HG02642 (cell line): Measurements from ENCODE around the gene TPM2.

Source experiments
- ATAC-seq: cut with Tn5 transposase; IDR thresholded peaks from one replicate; pipeline ENCODE4 v1.9.1; 2021; ENCODE audit warnings: mild to moderate bottlenecking; ENCODE audit not compliant: unreplicated experiment, poor library complexity

TPM2 gene

GRCh38 chr9:35718721-35719511 lies 29.2 kb upstream of the TPM2 start:
- no peak for ATAC-seq

- no peak for ATAC-seq
These were observed 27.6 kb upstream of the TPM2 start for GRCh38 chr9:35717132-35717870.

- ATAC-seq: no peak
These were observed 26.5 kb upstream of the TPM2 start for GRCh38 chr9:35716230-35716629.

- ATAC-seq: no peak
These were observed 25.0 kb upstream of the TPM2 start for GRCh38 chr9:35714579-35715252.

- ATAC-seq: no peak
These were observed 24.4 kb upstream of the TPM2 start for GRCh38 chr9:35714123-35714522.

- no peak for ATAC-seq
These were observed 23.9 kb upstream of the TPM2 start for GRCh38 chr9:35713578-35713977.

- ATAC-seq: no peak
These were observed 23.2 kb upstream of the TPM2 start for GRCh38 chr9:35712762-35713400.

GRCh38 chr9:35711501-35712428 lies 22.0 kb upstream of the TPM2 start:
- no peak for ATAC-seq

- ATAC-seq: no peak
These were observed 21.2 kb upstream of the TPM2 start for GRCh38 chr9:35710818-35711500.

GRCh38 chr9:35708146-35708545 lies 18.4 kb upstream of the TPM2 start:
- no peak for ATAC-seq

- no peak for ATAC-seq
These were observed 17.2 kb upstream of the TPM2 start for GRCh38 chr9:35706951-35707350.

GRCh38 chr9:35705836-35706430 lies 16.2 kb upstream of the TPM2 start:
- ATAC-seq: no peak

- ATAC-seq: no peak
These were observed 15.6 kb upstream of the TPM2 start for GRCh38 chr9:35705372-35705771.

- no peak for ATAC-seq
These were observed 14.4 kb upstream of the TPM2 start for GRCh38 chr9:35703906-35704672.

GRCh38 chr9:35702696-35703095 lies 13.0 kb upstream of the TPM2 start:
- ATAC-seq: no peak

- ATAC-seq: no peak
These were observed 11.2 kb upstream of the TPM2 start for GRCh38 chr9:35700942-35701341.

- no peak for ATAC-seq
These were observed 10.3 kb upstream of the TPM2 start for GRCh38 chr9:35700031-35700430.

- no peak for ATAC-seq
These were observed 8.5 kb upstream of the TPM2 start for GRCh38 chr9:35698231-35698630.
